Measurements from ENCODE around the gene ZNF561.
"Not testable (repeated sequence)": the region's sequence is repeated elsewhere in the genome, so short reads cannot be mapped to it uniquely, and the experiment has no call there.

DNA sequence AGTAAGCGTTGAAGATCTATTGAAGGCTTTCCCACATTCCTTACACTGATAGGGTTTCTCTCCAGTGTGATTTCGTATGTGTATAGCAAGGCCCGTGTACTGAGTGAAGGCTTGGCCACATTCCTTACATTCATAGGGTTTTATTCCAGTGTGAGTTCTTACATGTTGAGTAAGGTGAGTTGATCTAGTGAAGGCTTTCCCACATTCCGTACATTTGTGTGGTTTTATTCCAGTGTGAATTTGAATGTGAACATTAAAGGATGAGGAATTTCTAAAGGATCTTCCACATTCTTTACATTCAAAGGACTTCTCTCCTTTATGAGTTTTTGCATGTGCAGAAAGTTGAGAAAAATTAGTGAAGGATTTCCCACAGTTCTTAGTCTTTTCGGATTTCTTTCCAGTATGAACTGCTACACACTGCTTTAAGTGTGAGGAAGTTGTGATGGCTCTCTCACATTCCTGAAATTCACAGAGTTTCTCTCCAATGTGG lies 32.1 kb upstream of the ZNF561 start:
- not testable (repeated sequence) for TF ChIP-seq EZH2, EZH2phosphoT487 (IDR thresholded peaks at IDR 0.05)
- TF ChIP-seq, protein P1, sequence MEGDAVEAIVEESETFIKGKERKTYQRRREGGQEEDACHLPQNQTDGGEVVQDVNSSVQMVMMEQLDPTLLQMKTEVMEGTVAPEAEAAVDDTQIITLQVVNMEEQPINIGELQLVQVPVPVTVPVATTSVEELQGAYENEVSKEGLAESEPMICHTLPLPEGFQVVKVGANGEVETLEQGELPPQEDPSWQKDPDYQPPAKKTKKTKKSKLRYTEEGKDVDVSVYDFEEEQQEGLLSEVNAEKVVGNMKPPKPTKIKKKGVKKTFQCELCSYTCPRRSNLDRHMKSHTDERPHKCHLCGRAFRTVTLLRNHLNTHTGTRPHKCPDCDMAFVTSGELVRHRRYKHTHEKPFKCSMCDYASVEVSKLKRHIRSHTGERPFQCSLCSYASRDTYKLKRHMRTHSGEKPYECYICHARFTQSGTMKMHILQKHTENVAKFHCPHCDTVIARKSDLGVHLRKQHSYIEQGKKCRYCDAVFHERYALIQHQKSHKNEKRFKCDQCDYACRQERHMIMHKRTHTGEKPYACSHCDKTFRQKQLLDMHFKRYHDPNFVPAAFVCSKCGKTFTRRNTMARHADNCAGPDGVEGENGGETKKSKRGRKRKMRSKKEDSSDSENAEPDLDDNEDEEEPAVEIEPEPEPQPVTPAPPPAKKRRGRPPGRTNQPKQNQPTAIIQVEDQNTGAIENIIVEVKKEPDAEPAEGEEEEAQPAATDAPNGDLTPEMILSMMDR (IDR thresholded peaks at IDR 0.05), result not testable (repeated sequence)

All from neural progenitor cell (in vitro differentiated cells).